Activated naive CD8-positive, alpha-beta T cell (primary cell): Measurements from ENCODE around the gene LRRC4C.
"Not testable (repeated sequence)": the region's sequence is repeated elsewhere in the genome, so short reads cannot be mapped to it uniquely, and the experiment has no call there.

Experiments
- H3K27ac Mint-ChIP-seq: one replicate; pipeline ENCODE4 v1.8.0; 2021; ENCODE audit warnings: mixed read lengths
- H3K27me3 Mint-ChIP-seq: one replicate; pipeline ENCODE4 v1.8.0; 2021; ENCODE audit warnings: mixed read lengths
- H3K36me3 Mint-ChIP-seq: one replicate; pipeline ENCODE4 v1.8.0; 2021; ENCODE audit warnings: mixed read lengths
- H3K4me1 Mint-ChIP-seq: one replicate; pipeline ENCODE4 v1.8.0; 2021; ENCODE audit warnings: low read depth, mixed read lengths
- H3K4me3 Mint-ChIP-seq: one replicate; pipeline ENCODE4 v1.8.0; 2021; ENCODE audit warnings: mild to moderate bottlenecking, mixed read lengths
- H3K9me3 Mint-ChIP-seq: one replicate; pipeline ENCODE4 v1.8.0; 2021; ENCODE audit warnings: low read depth, mixed read lengths

The LRRC4C gene

DNA sequence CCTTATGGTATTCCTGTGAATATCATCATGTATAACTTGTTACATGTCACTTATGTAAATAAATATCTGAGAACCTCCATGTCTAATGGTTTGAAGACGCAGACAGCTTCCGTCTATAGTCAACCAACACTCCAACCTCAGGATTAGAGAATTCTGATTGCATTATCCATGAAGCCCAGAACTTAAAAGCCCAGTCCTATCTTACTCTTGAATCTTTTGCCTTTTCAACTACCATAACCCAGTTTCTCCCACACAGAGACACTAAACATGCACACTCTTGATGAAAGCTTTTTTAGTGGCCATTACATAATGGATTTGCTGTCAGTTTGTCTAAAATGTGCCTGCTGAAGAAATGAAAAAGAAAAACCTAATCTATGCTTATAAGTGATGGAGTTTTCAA, 1219.2 kb downstream of the LRRC4C start:
- peaks cover 16% of the 10 kb centered on the region for H3K9me3 Mint-ChIP-seq
- no peaks in the 10 kb centered on the region for H3K4me1 Mint-ChIP-seq
- H3K36me3 Mint-ChIP-seq = no peaks in the 10 kb centered on the region
- H3K27ac Mint-ChIP-seq = no peak overlapping the region
- H3K27me3 Mint-ChIP-seq = no peaks in the 10 kb centered on the region
- no peak overlapping the region for H3K4me3 Mint-ChIP-seq

DNA sequence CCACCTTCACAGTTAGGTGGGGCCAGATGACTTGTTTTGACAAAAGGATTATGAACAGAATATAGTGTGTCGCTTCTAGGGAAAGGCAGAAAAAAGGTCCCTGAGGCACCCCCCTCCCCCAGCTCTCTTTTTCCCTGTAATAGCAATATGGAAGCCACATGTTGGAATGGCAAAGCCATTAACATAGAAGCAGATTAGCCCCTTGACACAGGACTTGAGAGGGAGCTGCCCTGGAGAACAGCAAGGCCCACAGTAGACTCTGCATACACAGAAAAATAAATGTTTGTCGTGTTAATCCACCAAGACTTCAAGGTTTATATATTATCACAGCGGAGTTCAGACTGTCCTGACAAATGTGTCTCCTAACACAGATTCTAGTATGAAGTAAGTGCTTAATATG, 1222.9 kb downstream of the LRRC4C start:
- Mint-ChIP-seq H3K36me3 (no peaks in the 10 kb centered on the region), H3K27me3 (no peaks in the 10 kb centered on the region), H3K27ac (no peak overlapping the region), H3K4me3 (no peak overlapping the region), H3K4me1 (no peaks in the 10 kb centered on the region), H3K9me3 (peaks cover 17% of the 10 kb centered on the region)

DNA sequence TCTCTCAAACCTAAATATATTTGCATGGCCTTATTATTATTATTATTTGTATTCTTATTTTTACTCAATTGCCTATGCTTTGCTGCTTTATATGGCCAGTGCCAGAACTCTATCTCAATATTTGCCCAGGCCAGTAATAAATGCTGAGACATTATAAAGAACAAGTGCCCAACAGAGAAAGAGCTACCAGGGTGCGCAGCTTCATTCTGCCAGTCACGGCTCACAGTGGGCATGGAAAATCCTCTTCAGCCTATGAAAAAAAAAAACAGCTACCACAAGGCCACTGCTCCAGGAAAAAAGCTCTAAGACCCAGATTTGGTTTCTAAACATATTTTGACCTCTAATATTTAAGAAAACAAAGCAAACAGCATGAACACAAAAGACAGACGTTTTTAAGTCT, 1223.6 kb downstream of the LRRC4C start:
- H3K36me3 Mint-ChIP-seq = no peaks in the 10 kb centered on the region
- H3K4me3 Mint-ChIP-seq = no peak overlapping the region
- no peaks in the 10 kb centered on the region for H3K4me1 Mint-ChIP-seq
- no peaks in the 10 kb centered on the region for H3K27me3 Mint-ChIP-seq
- H3K9me3 Mint-ChIP-seq = peaks cover 17% of the 10 kb centered on the region
- no peak overlapping the region for H3K27ac Mint-ChIP-seq

DNA sequence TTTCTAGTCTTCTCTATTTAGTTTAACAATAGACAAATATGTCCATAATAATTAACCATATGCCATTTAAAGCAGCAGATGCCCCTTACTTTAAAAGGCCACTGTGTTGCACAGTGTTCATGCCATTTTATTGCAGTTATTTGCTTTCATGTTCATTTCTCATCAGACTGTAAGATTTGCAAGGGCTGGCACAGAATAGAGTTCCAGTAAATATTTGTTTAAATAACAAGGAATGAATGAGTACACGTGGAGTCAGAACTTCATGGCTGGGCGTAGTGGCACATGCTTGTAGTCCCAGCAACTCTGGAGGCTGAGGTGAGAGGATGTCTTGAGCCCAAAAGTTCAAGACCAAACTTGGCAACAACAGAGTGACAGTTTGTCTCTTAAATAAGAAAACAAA, 1228.6 kb downstream of the LRRC4C start:
- H3K36me3 Mint-ChIP-seq = no peaks in the 10 kb centered on the region
- H3K4me3 Mint-ChIP-seq = no peak overlapping the region
- H3K4me1 Mint-ChIP-seq = no peaks in the 10 kb centered on the region
- no peaks in the 10 kb centered on the region for H3K27me3 Mint-ChIP-seq
- H3K27ac Mint-ChIP-seq = no peak overlapping the region
- peaks cover 6% of the 10 kb centered on the region for H3K9me3 Mint-ChIP-seq

DNA sequence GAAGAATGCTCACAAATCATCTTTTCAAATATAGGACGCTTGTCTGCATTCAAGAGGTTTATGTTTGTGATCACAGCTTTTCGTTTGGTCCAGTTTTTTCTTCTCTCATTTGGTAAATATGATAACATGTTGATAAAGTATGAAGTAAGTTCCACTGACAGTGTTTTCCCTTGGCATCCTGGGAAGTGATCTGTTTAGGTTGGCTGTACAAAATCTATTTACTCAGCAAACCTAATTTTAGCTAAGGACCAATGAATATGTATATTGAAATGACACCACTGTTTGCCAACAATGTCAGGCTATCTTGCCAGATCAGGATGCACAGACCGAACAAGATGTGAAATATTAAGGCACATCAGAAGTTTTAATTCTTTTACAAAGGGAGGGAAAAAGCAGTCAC, 1230.8 kb downstream of the LRRC4C start:
- Mint-ChIP-seq H3K9me3 (peaks cover 6% of the 10 kb centered on the region), H3K4me1 (no peaks in the 10 kb centered on the region), H3K36me3 (no peaks in the 10 kb centered on the region), H3K27me3 (no peaks in the 10 kb centered on the region), H3K4me3 (no peak overlapping the region), H3K27ac (no peak overlapping the region)

DNA sequence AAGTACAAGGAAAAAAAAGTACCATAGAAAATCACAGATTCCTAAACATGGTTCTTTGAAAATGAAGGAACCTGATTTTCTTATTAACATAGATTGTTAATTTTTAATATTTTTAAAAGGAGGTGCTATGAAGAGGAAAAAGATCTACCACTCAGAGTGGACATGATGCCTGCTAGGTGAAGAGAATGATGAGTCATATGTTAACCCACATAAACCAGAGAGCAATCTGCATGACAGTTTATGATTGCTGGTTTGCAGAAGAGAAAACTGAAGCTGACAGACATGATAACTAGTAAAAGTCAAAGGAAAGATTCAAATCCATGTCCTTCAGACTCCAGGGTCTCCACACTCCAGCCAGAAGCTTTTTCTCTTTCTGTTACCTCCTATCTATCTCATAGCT, 1231.7 kb downstream of the LRRC4C start:
- no peaks in the 10 kb centered on the region for H3K4me1 Mint-ChIP-seq
- no peaks in the 10 kb centered on the region for H3K36me3 Mint-ChIP-seq
- no peak overlapping the region for H3K27ac Mint-ChIP-seq
- H3K4me3 Mint-ChIP-seq = no peak overlapping the region
- no peaks in the 10 kb centered on the region for H3K27me3 Mint-ChIP-seq
- H3K9me3 Mint-ChIP-seq = peaks cover 1% of the 10 kb centered on the region

DNA sequence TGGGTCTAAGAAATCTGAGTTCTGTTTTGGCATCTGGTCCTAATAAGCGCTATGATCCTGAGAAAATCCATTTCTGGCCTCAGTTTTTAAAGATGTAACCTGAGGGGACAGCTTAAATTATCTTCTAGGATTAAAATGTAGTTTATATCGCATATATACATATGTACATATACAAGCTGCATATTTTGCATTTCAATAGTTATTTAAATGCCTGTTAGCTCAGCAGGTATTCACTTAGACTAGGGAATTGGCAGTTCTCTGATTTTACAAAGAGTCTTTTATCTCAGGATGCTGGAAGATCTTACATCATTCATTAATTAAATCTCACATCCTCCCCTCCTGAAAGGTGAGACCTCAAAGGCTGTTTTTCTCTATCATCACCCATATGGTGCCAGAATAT, 1232.8 kb downstream of the LRRC4C start:
- Mint-ChIP-seq H3K27ac (no peak overlapping the region), H3K27me3 (no peaks in the 10 kb centered on the region), H3K4me3 (no peak overlapping the region), H3K9me3 (no peaks in the 10 kb centered on the region), H3K36me3 (no peaks in the 10 kb centered on the region), H3K4me1 (no peaks in the 10 kb centered on the region)

DNA sequence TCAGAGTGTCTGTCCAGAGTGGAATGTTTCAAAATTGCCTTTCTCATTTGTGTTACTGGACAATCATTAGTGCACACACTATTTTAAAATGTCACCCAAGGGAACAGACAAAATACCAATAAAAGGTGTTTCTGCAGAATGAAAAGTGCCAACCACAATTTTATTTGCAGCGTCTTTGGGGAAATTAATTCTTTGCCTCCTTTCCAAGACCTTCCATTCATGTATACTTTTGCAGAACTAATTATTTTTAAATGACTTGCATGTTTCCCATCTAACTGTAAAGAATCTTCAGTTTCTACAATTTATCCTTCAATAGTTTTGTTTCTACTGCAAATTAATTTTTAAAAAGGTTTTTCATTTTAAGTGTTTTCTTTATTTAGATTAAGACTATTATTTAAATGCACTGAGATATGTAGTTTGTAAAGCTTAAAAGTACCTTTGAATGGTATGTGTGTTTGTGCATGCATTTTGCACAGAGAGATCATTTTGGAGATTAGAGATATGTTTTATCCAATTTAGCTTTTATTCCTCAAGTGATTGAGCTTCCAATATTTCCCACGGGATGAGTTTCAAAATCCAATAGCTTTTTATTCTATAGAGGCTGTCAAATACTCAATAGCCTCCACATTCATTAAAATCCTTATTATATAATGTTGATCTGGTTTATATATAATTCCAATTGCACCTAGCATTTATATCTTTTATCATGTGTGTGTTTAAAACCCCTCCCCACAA, 1235.7 kb downstream of the LRRC4C start:
- Mint-ChIP-seq H3K4me1 (no peaks in the 10 kb centered on the region), H3K36me3 (no peaks in the 10 kb centered on the region), H3K4me3 (no peak overlapping the region)

DNA sequence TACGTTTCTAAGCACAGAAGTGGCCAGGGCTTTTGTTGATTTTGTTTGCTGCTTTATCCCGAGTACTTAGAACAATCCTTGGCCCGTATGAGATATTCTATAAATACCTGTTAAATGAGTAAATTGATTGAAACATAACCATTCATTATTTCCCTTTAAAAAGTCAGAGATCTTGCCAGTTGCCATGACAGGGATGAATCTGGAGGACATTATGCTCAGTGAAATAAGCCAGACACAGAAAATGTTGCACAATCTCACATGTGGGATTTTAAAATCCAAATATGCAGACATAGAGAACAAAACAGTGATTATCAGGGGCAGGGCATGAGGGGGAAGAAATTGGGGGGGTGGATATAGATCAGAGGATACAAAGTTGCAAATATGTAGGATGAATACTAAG, 1240.1 kb downstream of the LRRC4C start:
- Mint-ChIP-seq H3K4me3 (no peak overlapping the region), H3K9me3 (peaks cover 13% of the 10 kb centered on the region), H3K27me3 (no peaks in the 10 kb centered on the region), H3K36me3 (no peaks in the 10 kb centered on the region), H3K27ac (no peak overlapping the region), H3K4me1 (no peaks in the 10 kb centered on the region)

More for the DNA sequence above, 1235.7 kb downstream of the LRRC4C start:
- peaks cover 7% of the 10 kb centered on the region for H3K9me3 Mint-ChIP-seq
- no peaks in the 10 kb centered on the region for H3K27me3 Mint-ChIP-seq
- H3K27ac Mint-ChIP-seq = no peak overlapping the region

DNA sequence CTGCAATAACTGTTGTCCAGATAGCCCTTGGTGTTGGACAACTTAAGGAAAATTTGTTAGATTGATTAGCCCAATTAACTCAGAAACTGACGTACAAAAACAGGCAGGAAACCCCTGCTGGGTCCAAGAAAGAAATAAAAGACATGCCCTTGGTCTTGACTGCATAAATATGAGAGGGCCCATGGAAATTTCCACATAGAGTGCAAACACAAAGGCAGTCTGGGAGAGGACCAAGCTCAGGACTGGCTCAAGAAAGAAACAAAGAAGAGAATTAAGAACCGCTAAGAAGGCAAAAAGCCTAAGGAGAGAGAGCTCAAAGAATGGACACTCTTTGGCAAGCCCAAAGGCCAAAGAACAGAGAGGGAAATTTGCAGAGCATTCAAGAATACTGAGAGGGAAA, 1243.9 kb downstream of the LRRC4C start:
- Mint-ChIP-seq H3K9me3 (peaks cover 13% of the 10 kb centered on the region), H3K4me1 (no peaks in the 10 kb centered on the region), H3K27ac (no peak overlapping the region), H3K36me3 (no peaks in the 10 kb centered on the region), H3K27me3 (no peaks in the 10 kb centered on the region), H3K4me3 (no peak overlapping the region)

DNA sequence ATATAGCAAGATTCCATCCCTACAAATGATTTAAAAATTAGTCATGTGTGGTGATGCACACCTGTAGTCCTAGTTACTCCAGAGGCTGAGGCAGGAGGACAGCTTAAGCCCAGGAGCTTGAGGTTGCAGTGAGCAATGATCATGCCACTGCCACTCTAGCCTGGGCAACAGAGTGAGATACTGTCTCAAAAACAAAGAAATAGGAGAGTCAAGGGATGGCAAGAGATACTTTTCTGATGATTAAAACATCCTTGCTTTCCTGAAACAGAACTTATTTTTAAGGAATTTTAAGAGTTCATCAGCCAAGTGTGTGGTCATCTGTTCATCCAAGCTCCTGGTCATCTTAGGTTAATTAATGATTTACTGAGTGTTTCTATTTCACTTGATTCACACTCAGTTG, 1252.0 kb downstream of the LRRC4C start:
- no peaks in the 10 kb centered on the region for H3K27me3 Mint-ChIP-seq
- peaks cover 3% of the 10 kb centered on the region for H3K9me3 Mint-ChIP-seq
- no peaks in the 10 kb centered on the region for H3K36me3 Mint-ChIP-seq
- H3K4me3 Mint-ChIP-seq = no peak overlapping the region
- H3K4me1 Mint-ChIP-seq = no peaks in the 10 kb centered on the region
- H3K27ac Mint-ChIP-seq = no peak overlapping the region

DNA sequence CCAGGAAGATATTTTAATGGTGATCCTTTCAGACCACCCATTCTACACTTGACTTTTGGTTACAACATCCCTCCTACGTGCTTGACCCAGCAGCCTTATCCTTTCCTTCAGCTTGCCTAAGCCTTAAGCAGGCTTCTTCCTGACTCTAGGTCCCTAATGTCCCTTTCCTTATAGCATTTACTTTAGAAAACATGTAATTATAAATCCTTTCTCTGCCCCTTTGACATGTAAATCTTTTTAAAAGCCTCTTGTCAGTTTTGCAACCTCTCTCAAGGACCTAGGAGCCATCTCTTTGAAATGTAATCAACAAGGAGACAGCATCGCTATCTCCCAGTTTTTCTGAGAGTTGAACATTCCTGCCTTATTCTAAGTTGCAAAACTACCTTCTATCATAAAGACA, 1255.2 kb downstream of the LRRC4C start:
- Mint-ChIP-seq H3K9me3 (peaks cover 8% of the 10 kb centered on the region), H3K4me1 (no peaks in the 10 kb centered on the region), H3K27me3 (no peaks in the 10 kb centered on the region), H3K4me3 (no peak overlapping the region), H3K27ac (no peak overlapping the region), H3K36me3 (no peaks in the 10 kb centered on the region)

DNA sequence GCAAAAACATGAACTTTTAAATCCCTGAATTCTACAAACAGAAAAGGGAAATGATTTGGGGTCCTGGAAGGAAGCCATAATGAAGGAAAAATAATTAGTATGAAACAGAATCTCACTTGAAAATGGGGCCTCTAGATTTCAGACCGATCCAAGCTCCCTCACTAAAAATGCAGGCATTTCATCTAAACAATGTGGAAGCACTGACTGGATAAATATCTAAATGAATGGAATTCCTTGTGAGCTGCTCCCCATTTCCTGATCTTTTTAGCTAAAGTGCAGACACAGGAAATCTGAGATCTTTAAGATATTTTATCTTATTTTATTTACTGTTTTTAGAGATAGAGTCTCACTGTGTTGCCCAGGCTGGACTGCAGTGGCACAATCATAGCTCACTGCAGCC, 1255.8 kb downstream of the LRRC4C start:
- Mint-ChIP-seq H3K27ac (no peak overlapping the region), H3K27me3 (no peaks in the 10 kb centered on the region), H3K4me1 (no peaks in the 10 kb centered on the region), H3K9me3 (peaks cover 8% of the 10 kb centered on the region), H3K4me3 (no peak overlapping the region), H3K36me3 (no peaks in the 10 kb centered on the region)

DNA sequence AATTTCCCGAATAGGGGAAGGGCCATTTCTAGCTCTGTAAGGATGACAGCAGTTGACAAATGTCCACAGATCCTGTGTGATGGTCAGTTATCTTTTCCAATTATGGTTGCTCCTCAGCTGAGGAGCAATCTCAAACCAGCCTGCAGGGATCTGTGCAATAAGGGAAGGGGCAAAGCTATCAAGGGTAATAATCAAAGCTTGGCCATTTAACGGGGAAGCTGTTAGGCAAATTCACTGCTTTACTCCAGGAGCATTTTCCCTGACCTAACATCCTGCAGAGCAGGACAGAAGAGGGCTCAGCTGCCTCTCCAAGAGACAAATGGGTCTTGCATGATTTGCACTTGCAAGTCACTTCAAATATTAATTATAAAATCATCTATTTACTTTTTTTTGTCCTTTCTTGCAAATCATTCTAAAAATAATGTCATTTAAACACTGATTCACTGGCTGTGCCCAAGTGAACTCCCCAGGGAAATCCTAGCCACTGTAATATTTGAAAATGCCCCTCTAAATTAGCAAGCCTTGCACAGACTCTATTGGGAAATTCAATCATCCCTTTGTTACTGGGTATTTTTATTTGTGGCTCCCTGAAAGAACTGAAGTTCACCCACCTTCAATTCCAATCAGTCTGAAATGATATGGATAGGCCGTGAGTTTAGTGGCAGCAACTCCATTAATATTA, 1256.7 kb downstream of the LRRC4C start:
- Mint-ChIP-seq H3K4me3 (no peak overlapping the region), H3K36me3 (no peaks in the 10 kb centered on the region), H3K27me3 (no peaks in the 10 kb centered on the region), H3K27ac (no peak overlapping the region), H3K4me1 (no peaks in the 10 kb centered on the region), H3K9me3 (peaks cover 8% of the 10 kb centered on the region)

DNA sequence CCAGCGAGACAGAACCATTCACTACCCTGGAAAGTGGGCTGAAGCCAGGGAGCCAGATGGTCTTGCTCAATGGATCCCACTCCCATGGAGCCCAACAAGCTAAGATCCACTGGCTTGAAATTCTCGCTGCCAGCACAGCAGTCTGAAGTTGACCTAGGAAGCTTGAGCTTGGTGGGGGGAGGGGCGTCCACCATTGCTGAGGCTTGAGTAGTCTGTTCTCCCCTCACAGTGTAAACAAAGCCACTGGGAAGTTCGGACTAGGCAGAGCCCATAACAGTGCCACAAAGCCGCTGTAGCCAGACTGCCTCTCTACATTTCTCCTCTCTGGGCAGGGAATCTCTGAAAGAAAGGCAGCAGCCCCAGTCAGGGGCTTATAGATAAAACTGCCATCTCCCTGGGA, 1266.9 kb downstream of the LRRC4C start:
- H3K27ac Mint-ChIP-seq, H3K27me3 Mint-ChIP-seq, H3K9me3 Mint-ChIP-seq, H3K36me3 Mint-ChIP-seq, H3K4me3 Mint-ChIP-seq, H3K4me1 Mint-ChIP-seq: not testable (repeated sequence)

DNA sequence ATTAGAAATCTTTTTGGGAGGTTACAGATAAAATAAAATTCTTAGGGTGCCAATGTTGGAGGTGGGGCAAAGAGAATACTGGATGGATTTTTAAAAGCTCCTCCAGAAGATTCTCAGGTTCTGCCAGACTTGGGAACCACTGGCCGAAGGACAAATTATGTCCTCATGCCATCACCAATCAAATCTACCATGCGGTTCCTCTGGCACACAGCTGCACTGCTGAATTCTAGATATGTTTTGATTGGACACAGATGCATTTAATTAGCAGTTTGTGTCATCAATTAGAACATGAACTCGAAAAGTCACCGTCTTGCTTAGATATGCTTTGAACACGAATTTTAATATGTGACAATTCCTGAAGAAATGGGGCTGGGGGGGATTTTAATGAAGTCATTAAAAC, 1269.2 kb downstream of the LRRC4C start:
- H3K27ac Mint-ChIP-seq = no peak overlapping the region
- no peaks in the 10 kb centered on the region for H3K4me1 Mint-ChIP-seq
- H3K27me3 Mint-ChIP-seq = no peaks in the 10 kb centered on the region
- no peak overlapping the region for H3K4me3 Mint-ChIP-seq
- no peaks in the 10 kb centered on the region for H3K9me3 Mint-ChIP-seq
- H3K36me3 Mint-ChIP-seq = no peaks in the 10 kb centered on the region
